PC-9 (cell line): ENCODE results near the gene CDC73. TPM values are rescaled to one million over a fixed set of nuclear protein-coding genes. Genes with fewer than 3 reads are reported as not detected.

ENCODE experiments used
- BruUV-seq: library from RNA; stranded (reverse); fragments of 400-500 nt; replicated peaks from 2 replicates; lab custom pipeline; 2021; lab: Mats Ljungman, UMichigan
- CTCF ChIA-PET: fragments of 300-600 bp; sonication (Branson Sonifier 250); formaldehyde crosslinking; loops from one replicate; lab custom pipeline; 2022; ENCODE audit warnings: antibody characterized with exemption; lab: Charles Lee
- POLR2A ChIA-PET: fragments of 300-600 bp; sonication (Branson Sonifier 250); formaldehyde crosslinking; loops from one replicate; lab custom pipeline; 2022; ENCODE audit warnings: antibody characterized with exemption; ENCODE audit not compliant: unreplicated experiment; lab: Charles Lee
- DNase-seq, 2 experiments: peaks; one replicate each; pipeline versions ENCODE4 v3.0.0 to v3.0.0-alpha.2; 2015 to 2022; ENCODE audit warnings: mixed read lengths in 1 of 2
- H2AFZ ChIP-seq: fragments of 200-600 bp; sonication (generic); 2 replicates; pipeline ENCODE4 v1.8.1; 2017; ENCODE audit warnings: antibody characterized with exemption
- H3F3A ChIP-seq: fragments of 200-600 bp; sonication (generic); 2 replicates; pipeline ENCODE4 v1.8.1; 2017; ENCODE audit warnings: antibody characterized with exemption, mild to moderate bottlenecking, low read depth; ENCODE audit not compliant: insufficient read depth
- H3K27ac ChIP-seq: fragments of 200-600 bp; sonication (generic); 2 replicates; pipeline ENCODE4 v1.6.1; 2016; ENCODE audit warnings: mixed run types
- H3K27me3 ChIP-seq: fragments of 200-600 bp; sonication (generic); 2 replicates; pipeline ENCODE4 v1.6.1; 2016; ENCODE audit warnings: low read depth, mixed run types; ENCODE audit not compliant: insufficient read depth
- H3K36me3 ChIP-seq: fragments of 200-600 bp; sonication (generic); 2 replicates; pipeline ENCODE4 v1.6.1; 2016; ENCODE audit warnings: low read depth, mixed run types
- H3K4me1 ChIP-seq: fragments of 200-600 bp; sonication (generic); replicated peaks from 2 replicates; pipeline ENCODE4 v1.6.1; 2016; ENCODE audit warnings: mixed run types; ENCODE audit not compliant: insufficient read depth
- H3K4me2 ChIP-seq: fragments of 200-600 bp; sonication (generic); 2 replicates; pipeline ENCODE4 v1.6.1; 2017; ENCODE audit warnings: mixed run types
- H3K4me3 ChIP-seq: fragments of 200-600 bp; sonication (generic); 2 replicates; pipeline ENCODE4 v1.6.1; 2016; ENCODE audit warnings: mixed run types
- H3K79me2 ChIP-seq: fragments of 200-600 bp; sonication (generic); 2 replicates; pipeline ENCODE4 v1.6.1; 2017; ENCODE audit warnings: low read depth, mixed run types
- H3K9me2 ChIP-seq: fragments of 200-600 bp; sonication (generic); 2 replicates; pipeline ENCODE4 v1.8.1; 2017; ENCODE audit warnings: mild to moderate bottlenecking; ENCODE audit not compliant: insufficient read depth
- H3K9me3 ChIP-seq: fragments of 200-600 bp; sonication (generic); 2 replicates; pipeline ENCODE4 v1.8.1; 2016; ENCODE audit warnings: low read depth; ENCODE audit not compliant: insufficient read depth
- H4K20me1 ChIP-seq: fragments of 200-600 bp; sonication (generic); 2 replicates; pipeline ENCODE4 v1.8.1; 2017; ENCODE audit not compliant: insufficient read depth
- EZH2 ChIP-seq: fragments of 200-600 bp; sonication (generic); IDR thresholded peaks from 2 replicates; pipeline ENCODE4 v1.8.0; 2017; ENCODE audit warnings: antibody characterized with exemption, low read depth
- intact Hi-C: fragments of 100-400 bp; cut with micrococcal nuclease; formaldehyde crosslinking; loops from one replicate; pipeline ENCODE4 v1.10.0; 2022; ENCODE audit not compliant: unreplicated experiment
- total RNA-seq: library from RNA; stranded (reverse); gene quantifications from 2 replicates; pipeline ENCODE4 v1.2.3, GENCODE V29; 2021
- TF ChIP-seq, protein P1 (sequence below): fragments of 200-600 bp; sonication (generic); conservative IDR thresholded peaks from 2 replicates; pipeline ENCODE4 v1.6.1; 2017; ENCODE audit warnings: mixed run types, antibody characterized with exemption, mild to moderate bottlenecking, moderate library complexity

The CDC73 gene
- total RNA-seq, 1 experiment from 2014 or later = 39.6 TPM

DNA sequence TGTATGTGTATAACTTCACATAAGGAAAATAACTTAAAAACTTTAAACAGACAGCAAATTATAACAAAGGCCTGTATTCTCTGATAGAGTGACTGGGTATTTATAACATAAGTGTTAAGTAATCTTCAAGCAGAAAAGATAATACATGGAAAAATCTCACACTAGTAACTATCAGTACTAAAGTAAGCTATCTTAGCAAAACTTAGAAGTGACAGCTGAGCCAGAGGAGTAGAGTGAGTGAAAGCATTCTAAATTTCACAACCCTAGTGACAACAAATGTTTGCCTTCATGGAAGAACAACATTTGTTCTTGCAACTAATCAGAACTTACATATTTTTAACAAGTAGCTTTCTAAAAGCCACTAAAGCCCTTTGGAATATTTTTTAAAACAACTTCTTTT is 139.1 kb downstream of the CDC73 start:
- no peaks in the 10 kb centered on the region for H3K79me2 ChIP-seq
- intact Hi-C loops = no loop called here
- DNase-seq = no peak
- H3F3A ChIP-seq = no peaks in the 10 kb centered on the region
- no peaks in the 10 kb centered on the region for H4K20me1 ChIP-seq
- H2AFZ ChIP-seq = no peak overlapping the region
- CTCF ChIA-PET = no interaction called here
- no peak overlapping the region for H3K27ac ChIP-seq
- no TSS peak for BruUV-seq
- H3K4me2 ChIP-seq = no peak overlapping the region
- H3K4me3 ChIP-seq = no peak overlapping the region
- H3K4me1 ChIP-seq = no peaks in the 10 kb centered on the region
- POLR2A ChIA-PET = no interaction called here
- no peaks in the 10 kb centered on the region for H3K9me2 ChIP-seq
- H3K9me3 ChIP-seq = no peaks in the 10 kb centered on the region
- no peaks in the 10 kb centered on the region for H3K36me3 ChIP-seq
- H3K27me3 ChIP-seq = no peaks in the 10 kb centered on the region
- no peak for TF ChIP-seq EZH2
- TF ChIP-seq, protein P1, sequence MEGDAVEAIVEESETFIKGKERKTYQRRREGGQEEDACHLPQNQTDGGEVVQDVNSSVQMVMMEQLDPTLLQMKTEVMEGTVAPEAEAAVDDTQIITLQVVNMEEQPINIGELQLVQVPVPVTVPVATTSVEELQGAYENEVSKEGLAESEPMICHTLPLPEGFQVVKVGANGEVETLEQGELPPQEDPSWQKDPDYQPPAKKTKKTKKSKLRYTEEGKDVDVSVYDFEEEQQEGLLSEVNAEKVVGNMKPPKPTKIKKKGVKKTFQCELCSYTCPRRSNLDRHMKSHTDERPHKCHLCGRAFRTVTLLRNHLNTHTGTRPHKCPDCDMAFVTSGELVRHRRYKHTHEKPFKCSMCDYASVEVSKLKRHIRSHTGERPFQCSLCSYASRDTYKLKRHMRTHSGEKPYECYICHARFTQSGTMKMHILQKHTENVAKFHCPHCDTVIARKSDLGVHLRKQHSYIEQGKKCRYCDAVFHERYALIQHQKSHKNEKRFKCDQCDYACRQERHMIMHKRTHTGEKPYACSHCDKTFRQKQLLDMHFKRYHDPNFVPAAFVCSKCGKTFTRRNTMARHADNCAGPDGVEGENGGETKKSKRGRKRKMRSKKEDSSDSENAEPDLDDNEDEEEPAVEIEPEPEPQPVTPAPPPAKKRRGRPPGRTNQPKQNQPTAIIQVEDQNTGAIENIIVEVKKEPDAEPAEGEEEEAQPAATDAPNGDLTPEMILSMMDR = no peak

DNA sequence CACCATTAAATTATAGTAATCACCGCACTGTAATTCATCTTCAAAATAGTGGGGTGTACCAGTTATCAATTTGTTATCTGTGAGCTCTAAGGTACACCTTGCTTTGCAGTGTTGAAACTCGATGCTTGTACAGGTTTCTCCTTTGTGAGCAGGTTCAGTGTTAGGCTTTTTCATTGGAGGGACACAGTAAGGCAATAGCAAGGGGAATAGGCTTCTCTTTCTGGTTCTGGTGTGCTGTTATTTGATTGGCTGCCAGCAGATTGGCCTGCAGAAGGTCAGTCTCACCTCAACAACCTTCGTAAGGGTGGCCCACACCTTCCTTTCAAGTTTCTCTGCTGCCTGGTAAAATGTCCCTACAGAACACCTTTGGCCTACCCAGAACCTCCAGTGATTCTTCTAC is 140.8 kb downstream of the CDC73 start:
- DNase-seq = no peak
- H3K4me2 ChIP-seq = no peak overlapping the region
- POLR2A ChIA-PET = no interaction called here
- intact Hi-C loops = no loop called here
- no peak overlapping the region for H3K27ac ChIP-seq
- no peaks in the 10 kb centered on the region for H3K79me2 ChIP-seq
- no peaks in the 10 kb centered on the region for H3K4me1 ChIP-seq
- no peaks in the 10 kb centered on the region for H4K20me1 ChIP-seq
- H3K36me3 ChIP-seq = no peaks in the 10 kb centered on the region
- H3K9me2 ChIP-seq = no peaks in the 10 kb centered on the region
- no peak overlapping the region for H2AFZ ChIP-seq
- CTCF ChIA-PET = no interaction called here
- no TSS peak for BruUV-seq
- no peak overlapping the region for H3K4me3 ChIP-seq
- H3F3A ChIP-seq = no peaks in the 10 kb centered on the region
- H3K27me3 ChIP-seq = no peaks in the 10 kb centered on the region
- no peaks in the 10 kb centered on the region for H3K9me3 ChIP-seq
- TF ChIP-seq, protein P1 = no peak
- no peak for TF ChIP-seq EZH2

DNA sequence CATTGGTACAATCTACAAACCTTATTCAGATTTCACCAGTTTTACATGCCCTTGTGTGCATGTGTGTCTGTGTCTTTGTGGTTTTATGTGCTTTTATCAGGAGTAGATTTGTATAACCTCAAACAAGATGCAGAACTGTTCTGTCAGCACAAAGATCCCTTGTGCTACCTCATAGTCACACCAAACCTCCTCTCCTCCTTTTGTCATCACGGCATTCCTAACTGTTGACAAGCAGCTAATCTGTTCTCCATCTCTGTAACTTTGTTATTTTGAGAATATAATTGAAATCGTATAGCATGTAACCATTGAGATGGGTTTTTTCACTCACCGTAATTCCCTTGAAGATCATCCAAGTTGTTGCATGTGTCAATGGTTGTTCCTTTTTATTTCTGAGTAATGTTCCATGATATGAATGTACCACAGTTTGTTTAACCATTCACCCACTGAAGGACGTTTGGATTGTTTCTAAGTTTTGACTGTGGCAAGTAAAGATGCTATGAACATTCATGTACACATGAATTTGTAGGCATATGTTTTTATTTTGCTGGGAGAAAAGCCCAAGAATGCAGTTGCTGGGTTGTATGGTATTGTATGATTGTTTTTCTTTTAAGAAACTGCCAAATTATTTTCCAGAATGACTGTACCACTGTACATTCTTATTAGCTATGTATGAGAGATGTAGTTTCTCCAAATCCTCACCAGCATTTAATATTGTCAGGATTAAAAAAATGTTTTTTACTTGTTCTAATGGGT is 142.7 kb downstream of the CDC73 start:
- Histone ChIP-seq H3K9me3 (no peaks in the 10 kb centered on the region), H3K27ac (no peak overlapping the region), H3K9me2 (no peaks in the 10 kb centered on the region), H3K79me2 (no peaks in the 10 kb centered on the region), H4K20me1 (no peaks in the 10 kb centered on the region), H3K4me1 (no peaks in the 10 kb centered on the region), H3K36me3 (no peaks in the 10 kb centered on the region), H3K27me3 (no peaks in the 10 kb centered on the region), H2AFZ (no peak overlapping the region), H3K4me3 (no peak overlapping the region), H3K4me2 (no peak overlapping the region), H3F3A (no peaks in the 10 kb centered on the region)
- CTCF ChIA-PET = no interaction called here
- BruUV-seq = no TSS peak
- TF ChIP-seq EZH2 = no peak
- TF ChIP-seq, protein P1 = no peak
- POLR2A ChIA-PET = no interaction called here
- no peak for DNase-seq
- intact Hi-C loops = no loop called here
